GM12878 (cell line): ENCODE results near the gene GJB1. TPM values are rescaled to one million over a fixed set of nuclear protein-coding genes. Genes with fewer than 3 reads are reported as not detected.

Experiments
- ATAC-seq: fragments of 200-7000 bp; cut with Tn5 transposase; 3 replicates; pipeline ENCODE4 v1.9.1; 2020; ENCODE audit warnings: mild to moderate bottlenecking, moderate library complexity
- BruUV-seq: library from RNA; stranded (reverse); fragments of 400-500 nt; replicated peaks from 2 replicates; lab custom pipeline; 2021; lab: Mats Ljungman, UMichigan
- CTCF ChIA-PET: fragments of 300-600 bp; sonication (Branson Sonifier 250); formaldehyde crosslinking; extraction: SDS; loops from one replicate; lab custom pipeline; 2021; ENCODE audit warnings: inconsistent platforms; lab: Yijun Ruan, JAX
- POLR2A ChIA-PET: fragments of 350-600 bp; formaldehyde crosslinking; extraction: SDS; loops from one replicate; lab custom pipeline; 2021; ENCODE audit warnings: inconsistent platforms; lab: Charles Lee
- RAD21 ChIA-PET: fragments of 300-600 bp; sonication (Branson Sonifier 250); formaldehyde crosslinking; loops from one replicate; lab custom pipeline; 2023; ENCODE audit warnings: antibody characterized with exemption; ENCODE audit not compliant: unreplicated experiment; lab: Charles Lee
- SMC1A ChIA-PET: fragments of 300-600 bp; sonication (Branson Sonifier 250); formaldehyde crosslinking; loops from one replicate; lab custom pipeline; 2023; ENCODE audit not compliant: unreplicated experiment, uncharacterized antibody; lab: Charles Lee
- DNase-seq: peaks from one replicate; pipeline ENCODE4 v3.0.0-alpha.2; 2011; ENCODE audit warnings: low read depth, low spot score
- FAIRE-seq: peaks from 3 replicates; lab custom pipeline; 2011; peaks lifted over from hg19 to GRCh38; lab: Jason Lieb, UNC
- H2AFZ ChIP-seq: 2 replicates; pipeline ENCODE4 v1.6.0; 2011; ENCODE audit warnings: low read depth, low read length, control low read depth; ENCODE audit not compliant: control insufficient read depth
- H3K27ac ChIP-seq: 2 replicates; pipeline ENCODE4 v1.5.1; 2011; ENCODE audit warnings: control low read depth; ENCODE audit not compliant: control insufficient read depth, insufficient read depth
- H3K27me3 ChIP-seq, 2 experiments: replicated peaks in 1 of 2; 2 replicates each; pipeline versions ENCODE4 v1.6.0 to v1.6.1; 2011; ENCODE audit warnings: low read length in 1 of 2; ENCODE audit not compliant: control insufficient read depth in 2 of 2, insufficient read depth in 2 of 2
- H3K36me3 ChIP-seq, 2 experiments: 2 replicates each; pipeline ENCODE4 v1.5.1; 2011; ENCODE audit warnings: low read length in 1 of 2; ENCODE audit not compliant: control insufficient read depth in 2 of 2, insufficient read depth in 2 of 2
- H3K4me1 ChIP-seq: 2 replicates; pipeline ENCODE4 v1.6.1; 2011; ENCODE audit warnings: mild to moderate bottlenecking, low read length, moderate library complexity, mixed read lengths; ENCODE audit not compliant: control insufficient read depth, insufficient read depth
- H3K4me2 ChIP-seq: 2 replicates; pipeline ENCODE4 v1.6.0; 2011; ENCODE audit warnings: control low read depth; ENCODE audit not compliant: control insufficient read depth, insufficient read depth
- H3K4me3 ChIP-seq: fragments of 200-600 bp; sonication (generic); 2 replicates; pipeline ENCODE4 v1.5.1; 2016
- H3K79me2 ChIP-seq: 2 replicates; pipeline ENCODE4 v1.6.0; 2011; ENCODE audit warnings: low read length; ENCODE audit not compliant: control insufficient read depth, insufficient read depth
- H3K9ac ChIP-seq: 2 replicates; pipeline ENCODE4 v1.8.0; 2011; ENCODE audit warnings: low read length, control low read depth, mixed read lengths; ENCODE audit not compliant: control insufficient read depth, insufficient read depth
- H3K9me3 ChIP-seq: replicated peaks from 3 replicates; pipeline ENCODE4 v1.5.1; 2011; ENCODE audit warnings: mild to moderate bottlenecking, low read length; ENCODE audit not compliant: control insufficient read depth, insufficient read depth
- H4K20me1 ChIP-seq: 2 replicates; pipeline ENCODE4 v1.6.0; 2011; ENCODE audit not compliant: control insufficient read depth, insufficient read depth
- HCFC1 ChIP-seq: fragments of 150-350 bp; IDR thresholded peaks from 2 replicates; pipeline ENCODE4 v1.6.1; 2014; ENCODE audit warnings: low read length
- KLF5 ChIP-seq: fragments of 450-650 bp; IDR thresholded peaks from 2 replicates; pipeline ENCODE4 v1.6.1; 2014; ENCODE audit warnings: mild to moderate bottlenecking; ENCODE audit not compliant: partially characterized antibody
- MYC ChIP-seq: IDR thresholded peaks from 2 replicates; pipeline ENCODE4 v1.6.1; 2011; ENCODE audit warnings: mild to moderate bottlenecking, low read length, moderate library complexity, inconsistent platforms; ENCODE audit not compliant: insufficient read depth, insufficient replicate concordance, insufficient read length, severe bottlenecking
- PML ChIP-seq: IDR thresholded peaks from 2 replicates; pipeline ENCODE4 v1.6.1; 2012; ENCODE audit warnings: low read length, inconsistent platforms
- POU2F2 ChIP-seq: IDR thresholded peaks from 3 replicates; pipeline ENCODE4 v1.6.1; 2011; ENCODE audit warnings: low read depth, mild to moderate bottlenecking, low read length, borderline replicate concordance
- SIN3A ChIP-seq: IDR thresholded peaks from 2 replicates; pipeline ENCODE4 v1.6.1; 2012; ENCODE audit warnings: low read depth, low read length, improper control_type of control experiment
- TARDBP ChIP-seq: IDR thresholded peaks from 2 replicates; pipeline ENCODE4 v1.6.1; 2016; ENCODE audit warnings: borderline replicate concordance
- ZBED1 ChIP-seq: IDR thresholded peaks from 2 replicates; pipeline ENCODE4 v1.6.1; 2016; ENCODE audit warnings: borderline replicate concordance
- ZBTB33 ChIP-seq: fragments of 450-650 bp; IDR thresholded peaks from 2 replicates; pipeline ENCODE4 v1.6.1; 2017; ENCODE audit warnings: mild to moderate bottlenecking
- WGBS: methylation state at CpG from one replicate; pipeline ENCODE4 v1.1.6; 2016; ENCODE audit warnings: low lambda C conversion rate; ENCODE audit not compliant: insufficient replicate concordance, insufficient coverage; ENCODE audit errors: missing lambda C conversion rate; 5-methylcytosine and 5-hydroxymethylcytosine counted together
- in situ Hi-C: fragments of 300-500 bp; cut with MboI; formaldehyde crosslinking; loops from 9 replicates; pipeline ENCODE4 v1.14.3; 2018; ENCODE audit warnings: mixed read lengths
- intact Hi-C: fragments of 100-400 bp; cut with micrococcal nuclease; formaldehyde crosslinking; loops from one replicate; pipeline ENCODE4 v1.14.2; 2022; ENCODE audit not compliant: unreplicated experiment
- polyA plus RNA-seq, 11 experiments: library from polyadenylated mRNA; depleted of rRNA in 4 of 11; unstranded in 6 of 11; stranded (reverse) in 5 of 11; fragments of >200 nt; fragmentation: Nextera tagmentation in 4 of 11; fragmentation: Illumina TruSeq in 1 of 11; extraction: Ambion mirVana in 4 of 11; extraction: Trizol in 1 of 11; gene quantifications; 1 replicate in 1 of 11; 2 replicates in 10 of 11; pipeline versions ENCODE4 v1.2.1 to v1.2.3, GENCODE V29; 2011 to 2016; ENCODE audit warnings: inconsistent platforms in 2 of 11, missing spikeins in 2 of 11, low read depth in 1 of 11
- total RNA-seq, 4 experiments: library from RNA; depleted of rRNA in 3 of 4; stranded (reverse); fragments of >200 nt in 3 of 4; fragmentation: Illumina TruSeq in 1 of 4; extraction: Trizol in 1 of 4; gene quantifications; 2 replicates each; pipeline versions ENCODE4 v1.2.1 to v1.2.3, GENCODE V29; 2013 to 2021
- TF ChIP-seq, protein P1 (sequence below): fragments of 150-350 bp; IDR thresholded peaks from 2 replicates; pipeline ENCODE4 v1.6.1; 2016; ENCODE audit warnings: low read depth, low read length

The GJB1 gene
- total and polyA plus RNA-seq, 10 of the 15 experiments (the other 5 are each of a cell fraction or from before 2014, with no cell fraction given), result not detected

DNA sequence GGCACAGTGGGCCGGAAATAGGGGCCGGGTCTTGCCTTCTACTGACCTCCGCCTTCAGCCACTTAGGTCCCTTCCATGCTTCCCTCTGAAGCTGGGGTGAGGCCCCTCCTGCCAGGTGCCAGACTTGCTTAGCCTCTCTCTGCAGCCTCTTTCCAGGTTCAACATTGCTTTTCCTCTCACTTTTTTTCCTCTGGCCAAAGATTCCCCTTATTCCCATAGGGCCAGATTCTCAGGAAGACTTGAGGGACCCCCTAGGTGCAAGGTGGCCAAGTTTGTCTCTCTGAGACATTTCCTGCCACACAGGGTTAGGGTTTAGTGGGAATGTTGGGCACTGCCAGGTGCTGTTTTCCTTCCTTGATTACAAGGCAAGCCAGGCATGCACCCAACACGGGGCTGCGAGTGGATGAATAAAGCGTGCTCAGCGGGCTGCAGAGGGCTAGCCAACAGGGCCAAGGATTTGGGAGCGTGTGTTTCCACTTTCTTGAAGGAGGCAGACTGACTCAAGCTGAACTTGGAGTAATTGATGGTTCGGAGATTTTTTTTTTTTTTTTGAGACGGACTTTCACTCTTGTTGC, 7.6 kb upstream of the GJB1 start:
- H3K9me3 ChIP-seq, result no peaks in the 10 kb centered on the region
- no peak overlapping the region for H2AFZ ChIP-seq
- CTCF ChIA-PET, result no interaction called here
- H4K20me1 ChIP-seq, result no peaks in the 10 kb centered on the region
- no peak for DNase-seq
- RAD21 ChIA-PET, result no interaction called here
- no peaks in the 10 kb centered on the region for H3K4me1 ChIP-seq
- intact Hi-C loops, result no loop called here
- FAIRE-seq, result no peak
- no peak overlapping the region for H3K4me2 ChIP-seq
- SMC1A ChIA-PET, result no interaction called here
- POLR2A ChIA-PET, result no interaction called here
- no peak overlapping the region for H3K27ac ChIP-seq
- H3K4me3 ChIP-seq, result no peak overlapping the region
- no peaks in the 10 kb centered on the region for H3K36me3 ChIP-seq
- in situ Hi-C loops, result no loop called here
- BruUV-seq, result no TSS peak
- whole genome bisulfite sequencing, result 24% methylated on average over 7 of the region's 10 CpGs
- ATAC-seq, result no peak
- H3K9ac ChIP-seq, result no peak overlapping the region
- no peak for TF ChIP-seq PML
- no peak for TF ChIP-seq MYC
- TF ChIP-seq KLF5, result no peak
- no peak for TF ChIP-seq ZBED1
- no peak for TF ChIP-seq SIN3A
- no peak for TF ChIP-seq HCFC1
- TF ChIP-seq TARDBP, result no peak
- TF ChIP-seq, protein P1, sequence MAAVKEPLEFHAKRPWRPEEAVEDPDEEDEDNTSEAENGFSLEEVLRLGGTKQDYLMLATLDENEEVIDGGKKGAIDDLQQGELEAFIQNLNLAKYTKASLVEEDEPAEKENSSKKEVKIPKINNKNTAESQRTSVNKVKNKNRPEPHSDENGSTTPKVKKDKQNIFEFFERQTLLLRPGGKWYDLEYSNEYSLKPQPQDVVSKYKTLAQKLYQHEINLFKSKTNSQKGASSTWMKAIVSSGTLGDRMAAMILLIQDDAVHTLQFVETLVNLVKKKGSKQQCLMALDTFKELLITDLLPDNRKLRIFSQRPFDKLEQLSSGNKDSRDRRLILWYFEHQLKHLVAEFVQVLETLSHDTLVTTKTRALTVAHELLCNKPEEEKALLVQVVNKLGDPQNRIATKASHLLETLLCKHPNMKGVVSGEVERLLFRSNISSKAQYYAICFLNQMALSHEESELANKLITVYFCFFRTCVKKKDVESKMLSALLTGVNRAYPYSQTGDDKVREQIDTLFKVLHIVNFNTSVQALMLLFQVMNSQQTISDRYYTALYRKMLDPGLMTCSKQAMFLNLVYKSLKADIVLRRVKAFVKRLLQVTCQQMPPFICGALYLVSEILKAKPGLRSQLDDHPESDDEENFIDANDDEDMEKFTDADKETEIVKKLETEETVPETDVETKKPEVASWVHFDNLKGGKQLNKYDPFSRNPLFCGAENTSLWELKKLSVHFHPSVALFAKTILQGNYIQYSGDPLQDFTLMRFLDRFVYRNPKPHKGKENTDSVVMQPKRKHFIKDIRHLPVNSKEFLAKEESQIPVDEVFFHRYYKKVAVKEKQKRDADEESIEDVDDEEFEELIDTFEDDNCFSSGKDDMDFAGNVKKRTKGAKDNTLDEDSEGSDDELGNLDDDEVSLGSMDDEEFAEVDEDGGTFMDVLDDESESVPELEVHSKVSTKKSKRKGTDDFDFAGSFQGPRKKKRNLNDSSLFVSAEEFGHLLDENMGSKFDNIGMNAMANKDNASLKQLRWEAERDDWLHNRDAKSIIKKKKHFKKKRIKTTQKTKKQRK, result no peak
- no peak for TF ChIP-seq ZBTB33
- no peak for TF ChIP-seq POU2F2
- no peaks in the 10 kb centered on the region for H3K79me2 ChIP-seq
- H3K27me3 ChIP-seq, result no peaks in the 10 kb centered on the region; a peak in 1 of 4 replicates
